Heart left ventricle (tissue), 16 donors: ENCODE results near the gene LCE1A. TPM values are rescaled to one million over a fixed set of nuclear protein-coding genes. Genes with fewer than 3 reads are reported as not detected.

Experiments
- ATAC-seq, 4 donors: fragments of 200-7000 bp; cut with Tn5 transposase; one replicate each; pipeline ENCODE4 v1.9.1; 2020 to 2022; ENCODE audit warnings: moderate library complexity in 4 of 4, mild to moderate bottlenecking in 3 of 4, moderate number of reproducible peaks in 1 of 4
- DNase-seq, 5 donors: peaks; one replicate each; pipeline ENCODE4 v3.0.0-alpha.2; 2020
- H3K27ac ChIP-seq, 12 donors: fragments of 200-600 bp; sonication (generic) in 4 of 12; one replicate each; pipeline versions ENCODE4 v1.5.0 to v1.8.0; 2016 to 2022; ENCODE audit warnings: mild to moderate bottlenecking in 2 of 12
- H3K27me3 ChIP-seq, 9 donors: fragments of 200-600 bp; sonication (generic) in 2 of 9; one replicate each; pipeline versions ENCODE4 v1.5.1 to v1.8.0; 2016 to 2022; ENCODE audit warnings: mild to moderate bottlenecking in 3 of 9
- H3K36me3 ChIP-seq, 9 donors: fragments of 200-600 bp; sonication (generic) in 2 of 9; one replicate each; pipeline versions ENCODE4 v1.5.0 to v1.8.0; 2018 to 2022; ENCODE audit warnings: mild to moderate bottlenecking in 2 of 9
- H3K4me1 ChIP-seq, 12 donors: fragments of 200-600 bp; sonication (generic) in 4 of 12; one replicate each; pipeline versions ENCODE4 v1.5.0 to v1.8.0; 2016 to 2022; ENCODE audit warnings: mild to moderate bottlenecking in 3 of 12
- H3K4me3 ChIP-seq, 12 donors: fragments of 200-600 bp; sonication (generic) in 4 of 12; one replicate each; pipeline versions ENCODE4 v1.5.0 to v1.8.0; 2017 to 2022; ENCODE audit warnings: mild to moderate bottlenecking in 9 of 12, moderate library complexity in 4 of 12
- H3K9me3 ChIP-seq, 12 donors: fragments of 200-600 bp; sonication (generic) in 4 of 12; one replicate each; pipeline versions ENCODE4 v1.5.0 to v1.8.0; 2016 to 2022; ENCODE audit warnings: mild to moderate bottlenecking in 1 of 12
- CTCF ChIP-seq, 12 donors: fragments of 200-600 bp; sonication (generic) in 4 of 12; IDR thresholded peaks; one replicate each; pipeline versions ENCODE4 v1.5.0 to v1.8.0; 2018 to 2022; ENCODE audit warnings: antibody characterized with exemption in 12 of 12, mild to moderate bottlenecking in 5 of 12
- POLR2A ChIP-seq, 2 donors: fragments of 450-650 bp; IDR thresholded peaks; one replicate each; pipeline ENCODE4 v1.6.1; 2017; ENCODE audit warnings: antibody characterized with exemption in 2 of 2, mild to moderate bottlenecking in 2 of 2, moderate library complexity in 2 of 2
- WGBS, 4 donors: extraction: QIAGEN DNeasy Blood & Tissue Kit in 2 of 4; methylation state at CpG; one replicate each; pipeline versions ENCODE4 v1.1.5 to v1.1.7; 2013 to 2018; 5-methylcytosine and 5-hydroxymethylcytosine counted together
- intact Hi-C, 10 donors: fragments of 100-400 bp; cut with DNase I; formaldehyde crosslinking; loops; one replicate each; pipeline versions ENCODE4 v1.11.1 to v1.14.2; 2022
- polyA plus RNA-seq, 2 donors: library from polyadenylated mRNA; stranded (reverse); fragments of 200-250 nt; gene quantifications; one replicate each; pipeline ENCODE4 v1.2.3, GENCODE V29; 2013
- total RNA-seq, 9 donors: library from RNA; depleted of rRNA in 2 of 9; stranded (reverse); fragments of >200 nt in 2 of 9; fragmentation: NEBNext Ultra II Directional in 3 of 9; extraction: Animal tissue kit (Norgen Biotek cat#: 25700) in 3 of 9; gene quantifications; one replicate each; pipeline versions ENCODE4 v1.1.0 to v1.2.4, GENCODE V29; 2016 to 2023
- donor health status: ischemic (EF 13 %, LVEDD 7.1; RV severe dilation, severe dysfunction).
- donor health status: healthy with polysubstance abuse.
- donor health status: DM: no; HTN: yes; CAD: no.
- donor health status: DM: no; HTN: no; CAD: no.
- donor health status: ischemic (EF 25% LVEDD 6.9; RV normal size, moderate dysfunction).
- donor health status: ischemic (EF 25% LVEDD 5.7; RV mildly dilated, moderate dysfunction).
- donor health status: healthy.
- donor health status: DM: yes; HTN: yes; CAD: no.
- donor health status: ischemic (EF 35%, LVEDD 5.7; RV mildly dilated, moderate dysfunction).
- donor health status: nonischemic (EF 11% LVEDD 7.7; RV severe dilation, severe dysfunction).
- donor health status: DM: yes; HTN: yes; CAD: no.
- donor health status: PGD.
- donor health status: ischemic (EF 29% LVEDD 5.4; RV normal size, mild dysfunction).
- donor health status: nonischemic (EF 23%, LVEDD 6.1; RV moderate dilation, normal function).

LCE1A gene
- total and polyA plus RNA-seq, 11 donors: not detected

- intact Hi-C loops: no loop called here
- TF ChIP-seq POLR2A (IDR thresholded peaks at IDR 0.05) (no peak), CTCF (IDR thresholded peaks at IDR 0.05) (no peak)
- Histone ChIP-seq H3K4me1 (no peaks in the 10 kb centered on the region), H3K36me3 (no peaks in the 10 kb centered on the region), H3K9me3 (no peaks in the 10 kb centered on the region), H3K27me3 (peaks cover 0 to 9% (median 0%) of the 10 kb centered on the region in 9 donors), H3K4me3 (no peak overlapping the region), H3K27ac (no peak overlapping the region)
- no peak for DNase-seq
- no peak for ATAC-seq
Measured at GRCh38 chr1:152824964-152825363, 2.3 kb upstream of the LCE1A start.

GRCh38 chr1:152836870-152837269 is 9.6 kb downstream of the LCE1A start:
- peaks cover 0 to 6% (median 0%) of the 10 kb centered on the region in 12 donors for H3K9me3 ChIP-seq
- H3K4me1 ChIP-seq: no peaks in the 10 kb centered on the region
- 34 to 51% (median 48%) methylated on average over 2 of the region's 2 CpGs for WGBS, 4 donors
- intact Hi-C loops: no loop called here
- no peak for ATAC-seq
- H3K27ac ChIP-seq: no peak overlapping the region
- no peaks in the 10 kb centered on the region for H3K36me3 ChIP-seq
- DNase-seq: no peak
- H3K4me3 ChIP-seq: no peak overlapping the region
- no peak for TF ChIP-seq POLR2A (IDR thresholded peaks at IDR 0.05)
- no peak for TF ChIP-seq CTCF (IDR thresholded peaks at IDR 0.05)
- no peaks in the 10 kb centered on the region for H3K27me3 ChIP-seq

DNA sequence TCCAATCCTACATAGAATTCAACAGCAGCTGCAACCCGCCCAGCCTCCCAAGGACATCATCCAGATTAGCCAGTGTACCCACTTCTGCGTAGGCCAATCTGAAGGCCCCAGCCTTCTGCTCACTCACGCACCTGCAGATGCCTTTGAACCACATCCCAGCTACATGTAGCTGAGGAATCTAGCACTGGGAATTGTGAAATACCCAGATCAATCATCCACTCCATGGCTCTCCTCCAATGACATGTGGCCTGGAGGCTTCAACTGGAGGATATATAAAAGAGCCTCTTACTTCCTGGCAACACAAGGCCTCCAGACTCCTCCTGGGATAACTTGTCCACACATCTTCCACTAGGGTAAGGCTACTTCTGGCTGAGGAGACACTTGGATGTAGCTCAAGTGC is 15.3 kb downstream of the LCE1A start, which contains the start of gene LCE6A:
Gene LCE6A, plus strand, starts transcription at position 301 of the 400 bp plus-strand sequence. CDS start 665 bp downstream, outside the sequence.
- no peak for TF ChIP-seq POLR2A (IDR thresholded peaks at IDR 0.05)
- TF ChIP-seq CTCF (IDR thresholded peaks at IDR 0.05): no peak
- intact Hi-C loops: no loop called here
- H3K9me3 ChIP-seq: no peaks in the 10 kb centered on the region
- no peak within 1 kb of the TSS for H3K4me3 ChIP-seq
- no peak for ATAC-seq
- no peaks in the 10 kb centered on the region for H3K4me1 ChIP-seq
- 67 to 85% (median 75%) methylated on average over 2 to 3 of the region's 3 CpGs for WGBS, 4 donors
- H3K27me3 ChIP-seq: peaks cover 0 to 4% (median 0%) of the 10 kb centered on the region in 9 donors
- H3K36me3 ChIP-seq: no peaks in the 10 kb centered on the region
- no peak within 1 kb of the TSS for H3K27ac ChIP-seq
- DNase-seq: no peak

DNA sequence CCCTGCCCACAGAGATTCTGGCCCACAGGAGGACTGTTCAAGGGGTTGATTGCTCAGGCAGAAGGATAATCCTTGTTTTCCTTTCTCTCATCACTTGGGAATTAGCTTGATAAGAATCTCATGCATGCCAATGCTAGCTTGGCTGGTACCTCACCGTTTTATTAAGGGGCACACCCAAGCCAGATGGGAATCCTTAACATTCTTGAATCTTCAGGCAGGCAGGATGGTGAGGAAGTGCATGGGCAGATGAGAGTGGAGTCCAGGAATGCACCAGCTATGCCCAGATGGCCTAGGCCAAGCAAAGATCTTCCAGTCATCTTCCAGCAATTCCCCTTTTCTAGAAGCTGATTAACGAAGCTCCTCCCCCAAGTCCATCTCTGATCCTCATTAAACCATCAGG is 28.4 kb downstream of the LCE1A start:
- Histone ChIP-seq H3K36me3 (no peaks in the 10 kb centered on the region), H3K4me1 (no peaks in the 10 kb centered on the region), H3K27ac (no peak overlapping the region), H3K27me3 (peaks cover 0 to 10% (median 0%) of the 10 kb centered on the region in 9 donors), H3K9me3 (no peaks in the 10 kb centered on the region), H3K4me3 (no peak overlapping the region)
- DNase-seq (no peak), ATAC-seq (no peak)
- intact Hi-C loops: no loop called here
- 29 to 39% (median 34%) methylated on average over 2 of the region's 2 CpGs for WGBS, 4 donors
- TF ChIP-seq POLR2A (IDR thresholded peaks at IDR 0.05) (no peak), CTCF (IDR thresholded peaks at IDR 0.05) (no peak)
